GF-D8 (cell line): ENCODE data around the gene RPN1.
"Not testable (repeated sequence)": the region's sequence is repeated elsewhere in the genome, so short reads cannot be mapped to it uniquely, and the experiment has no call there.

Source experiments
- DNase-seq: peaks from one replicate; lab custom pipeline; 2025; lab: John Stamatoyannopoulos, UW

RPN1 gene

DNA sequence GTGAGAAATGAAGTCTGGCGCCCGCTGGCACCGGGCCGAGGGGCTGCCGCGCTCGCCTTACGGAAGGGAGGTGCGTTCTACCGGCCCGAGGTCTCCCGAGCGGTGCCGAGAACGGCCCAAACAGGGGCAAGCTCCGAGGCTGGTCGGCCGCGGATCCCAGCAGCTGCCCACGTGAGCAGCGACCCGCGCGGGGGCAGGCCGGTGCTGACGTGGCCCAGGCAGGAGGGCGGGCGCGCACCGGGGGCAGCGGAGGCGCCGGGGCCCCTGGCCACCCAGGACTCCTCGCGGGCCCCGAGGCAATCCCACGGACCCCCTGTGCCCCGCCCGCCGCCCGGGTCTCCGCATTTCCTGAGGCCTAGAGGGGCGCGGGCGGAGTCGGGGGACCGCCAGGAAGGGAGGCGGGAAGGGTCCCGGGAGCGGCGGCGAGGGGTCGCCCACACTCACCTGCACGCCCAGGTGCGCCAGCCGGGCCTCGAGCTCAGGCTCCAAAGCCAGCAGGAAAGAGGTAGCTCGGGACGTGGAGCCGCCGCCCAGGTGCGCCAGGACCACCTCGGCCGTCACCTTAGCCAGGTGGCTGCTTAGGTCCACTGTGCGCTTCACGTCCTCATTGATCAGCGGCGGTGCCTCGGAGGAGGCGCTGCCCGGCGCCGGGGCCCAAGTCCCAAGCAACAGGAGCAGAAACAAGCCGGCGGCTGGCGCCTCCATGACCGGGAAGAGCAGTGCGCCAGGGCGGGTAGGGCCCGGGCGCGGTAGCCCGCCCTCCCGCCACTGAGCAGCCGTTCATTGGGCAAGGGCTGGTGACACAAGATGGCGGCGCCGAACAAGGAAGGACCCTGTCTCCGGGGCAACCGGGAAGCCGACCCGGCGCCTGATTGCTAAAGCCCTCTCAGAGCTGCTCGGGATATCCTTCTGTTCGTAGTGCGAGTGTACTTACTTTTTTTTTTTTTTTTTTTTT is at the start of gene RPN1:
RPN1 (minus strand) TSS at position 723 of the 955 bp plus-strand sequence; CDS start at position 705, 18 bp downstream.
- peak; percentile 89 for DNase-seq

DNA sequence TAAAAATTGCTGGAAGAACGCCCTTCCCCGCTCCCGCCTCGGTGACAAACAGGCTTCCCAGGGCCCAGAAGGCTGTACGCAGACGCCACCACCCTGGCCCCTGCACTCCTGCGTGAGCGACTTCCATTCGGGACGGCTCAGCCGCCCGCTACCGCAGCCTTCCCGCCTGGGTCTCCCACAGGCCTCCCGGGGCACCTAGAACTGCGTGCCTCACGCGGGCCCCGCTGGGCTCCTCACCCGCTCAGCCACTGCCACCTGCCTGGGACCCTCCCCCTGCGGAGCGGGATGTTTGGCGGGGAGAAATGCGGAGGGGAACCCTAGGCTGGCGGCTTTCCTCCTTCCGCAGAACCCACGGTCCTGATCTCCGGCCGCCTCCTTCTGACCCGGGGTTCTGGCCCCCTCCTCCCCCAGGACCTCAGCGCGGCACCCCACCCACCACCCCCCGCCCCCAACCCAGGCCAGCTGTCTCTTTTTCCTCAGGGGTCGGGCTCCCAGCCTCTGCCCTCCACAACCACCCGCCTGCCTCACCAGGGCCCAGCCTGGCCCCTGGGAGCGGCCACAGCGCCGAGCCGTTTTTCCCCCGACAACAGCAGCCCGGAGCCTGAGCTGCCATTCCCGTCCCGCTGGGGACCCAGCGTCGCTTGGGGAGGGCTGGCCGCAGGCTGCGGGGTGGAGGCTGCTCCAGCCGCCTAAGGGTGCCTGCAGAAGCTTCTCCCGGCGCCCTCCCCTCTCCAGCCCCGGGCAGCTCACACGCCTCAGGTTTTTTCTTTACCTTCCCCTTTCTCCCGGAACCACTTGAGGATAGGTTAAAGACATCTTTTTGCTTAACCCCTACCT is 47.8 kb upstream of the RPN1 start:
- no peak for DNase-seq

DNA sequence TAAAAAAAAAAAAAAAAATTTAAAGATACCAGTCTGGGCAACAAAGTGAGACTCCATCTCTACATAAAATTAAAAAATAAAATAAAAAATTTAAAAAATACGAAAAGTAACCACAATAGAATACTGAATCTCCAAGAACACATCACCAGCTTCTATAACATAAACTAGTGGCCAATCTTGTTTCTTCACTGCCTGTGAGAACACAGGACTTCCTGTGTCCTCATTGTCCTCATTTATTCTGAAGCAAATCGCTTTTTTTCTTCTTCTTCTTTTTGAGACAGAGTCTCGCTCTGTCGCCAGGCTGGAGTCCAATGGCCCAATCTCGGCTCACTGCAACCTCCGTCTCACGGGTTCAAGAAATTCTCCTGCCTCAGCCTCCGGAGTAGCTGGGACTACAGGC is 46.7 kb upstream of the RPN1 start:
- no peak for DNase-seq

DNA sequence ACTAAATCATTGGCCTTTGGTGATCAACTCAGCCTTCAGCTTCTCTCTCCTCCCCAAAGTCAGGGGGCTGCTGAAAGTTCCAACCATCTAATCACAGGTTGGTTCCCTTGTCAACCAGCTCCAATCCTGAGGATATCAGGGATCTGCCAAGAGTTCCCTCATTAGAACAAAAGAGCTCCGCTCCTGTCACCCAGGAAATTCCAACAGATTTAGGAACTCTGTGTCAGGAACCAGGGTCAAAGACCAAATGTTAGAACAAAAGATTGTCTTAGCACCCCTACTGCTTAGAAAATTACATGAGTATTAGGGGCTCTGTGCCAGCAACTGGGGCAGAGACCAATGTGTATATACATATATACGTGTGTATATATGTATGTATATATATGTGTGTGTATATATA is 43.1 kb upstream of the RPN1 start:
- DNase-seq = no peak

DNA sequence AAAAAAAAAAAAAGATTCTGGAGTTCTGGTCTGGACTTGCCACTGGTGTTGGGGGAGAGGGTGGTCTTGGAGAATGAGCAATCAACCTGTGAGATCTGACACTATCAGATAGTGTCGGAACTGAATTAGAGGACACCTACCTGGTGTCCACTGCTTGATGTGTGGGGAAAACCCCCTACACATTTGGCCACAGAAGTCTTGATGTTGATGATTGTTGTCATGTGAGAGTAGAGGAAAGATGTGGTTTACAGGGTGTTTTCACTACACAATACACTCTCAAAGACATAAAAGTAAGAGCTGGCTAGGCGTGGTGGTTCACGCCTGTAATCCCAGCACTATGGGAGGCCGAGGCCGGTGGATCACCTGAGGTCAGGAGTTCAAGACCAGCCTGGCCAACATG is 38.4 kb upstream of the RPN1 start:
- DNase-seq = no peak

DNA sequence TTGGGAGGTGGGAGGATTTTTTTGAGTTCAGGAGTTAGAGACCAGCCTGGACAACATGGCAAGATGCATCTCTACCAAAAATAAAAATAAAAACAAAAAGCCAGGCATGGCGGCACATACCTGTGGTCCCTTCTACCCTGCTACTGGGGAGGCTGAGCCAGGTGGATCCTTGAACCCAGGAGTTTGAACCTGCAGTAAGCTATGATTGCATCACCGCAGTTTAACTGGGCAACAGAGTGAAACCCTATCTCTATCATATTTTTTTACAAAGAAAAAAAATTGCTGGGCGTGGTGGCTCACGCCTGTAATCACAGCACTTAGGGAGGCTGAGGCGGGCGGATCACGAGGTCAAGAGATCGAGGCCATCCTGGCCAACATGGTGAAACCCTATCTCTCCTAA is 35.8 kb upstream of the RPN1 start:
- no peak for DNase-seq

DNA sequence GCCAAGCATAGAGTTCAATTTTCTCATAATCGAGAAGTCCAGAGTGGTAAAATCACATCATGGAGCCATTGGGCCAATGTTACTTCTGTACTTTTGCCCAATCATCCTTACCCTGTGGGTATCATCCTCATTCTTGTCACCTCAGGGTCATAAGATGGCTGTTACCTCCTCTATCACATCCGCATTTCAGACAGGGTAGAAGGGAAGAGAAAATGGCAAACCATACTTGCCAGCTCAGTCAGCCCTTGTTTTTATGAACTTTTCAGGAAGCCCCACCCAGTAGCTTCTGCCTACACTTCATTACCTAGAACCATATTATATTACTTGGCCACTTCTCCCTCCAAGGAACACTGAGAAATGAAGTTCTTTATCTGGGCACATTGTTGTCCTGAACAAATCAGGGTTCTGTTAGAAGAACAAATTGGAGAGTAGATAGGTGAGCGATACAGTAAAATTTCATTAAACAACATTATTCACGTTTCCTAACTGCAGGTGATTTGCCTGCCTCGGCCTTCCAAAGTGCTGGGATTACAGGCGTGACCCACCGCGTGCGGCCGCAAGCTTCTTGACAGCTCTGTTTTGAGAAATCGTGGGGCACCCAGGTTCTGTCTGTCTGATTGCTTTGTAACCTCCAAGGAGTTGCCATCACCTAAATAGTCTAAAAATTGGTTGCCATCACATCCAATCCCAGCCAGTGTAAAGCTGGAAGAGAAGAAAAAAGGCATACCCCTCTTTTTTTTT is 34.5 kb upstream of the RPN1 start:
- DNase-seq = no peak

DNA sequence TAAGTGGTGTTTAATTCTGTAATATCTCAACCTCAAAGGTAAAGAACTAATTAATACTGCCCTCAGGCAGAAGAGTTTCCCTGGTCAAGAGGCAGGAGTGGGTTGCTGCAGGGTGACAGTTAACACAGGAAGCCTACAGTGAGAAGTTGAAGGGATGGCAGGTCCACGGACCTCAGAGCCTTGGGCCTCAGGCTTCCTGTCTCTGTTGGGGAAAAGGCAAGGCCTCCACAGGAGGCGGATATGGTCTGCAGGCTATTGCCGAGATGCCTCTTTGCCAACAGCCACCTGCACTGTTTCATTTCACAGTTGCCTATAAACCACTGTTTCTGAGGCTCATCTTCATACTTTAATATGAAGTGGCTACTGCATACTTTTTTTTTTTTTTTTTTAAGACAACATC is 33.3 kb upstream of the RPN1 start:
- peak; percentile 80 for DNase-seq

DNA sequence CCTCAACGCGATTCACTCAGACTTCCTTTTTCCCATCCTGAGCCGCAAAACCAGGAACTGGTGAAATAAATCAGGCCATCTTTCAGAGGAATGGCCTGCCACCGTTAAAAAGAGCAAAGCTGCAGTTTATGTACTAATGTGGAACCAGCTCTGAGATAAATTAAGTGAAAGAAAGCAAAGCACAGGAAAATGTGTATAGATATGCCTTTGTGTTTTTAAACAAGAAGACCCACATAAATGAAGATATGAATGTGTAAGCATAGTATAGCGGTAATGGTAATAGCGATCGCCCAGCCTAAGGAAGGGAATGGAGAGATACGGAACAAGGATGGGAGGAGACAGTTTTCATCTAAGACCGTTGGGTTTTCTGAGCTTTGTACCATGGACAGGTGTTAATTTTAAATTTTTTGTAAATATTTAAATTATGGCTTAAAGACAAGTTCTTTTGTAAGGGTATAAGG is 30.8 kb upstream of the RPN1 start:
- DNase-seq = peak; percentile 67

DNA sequence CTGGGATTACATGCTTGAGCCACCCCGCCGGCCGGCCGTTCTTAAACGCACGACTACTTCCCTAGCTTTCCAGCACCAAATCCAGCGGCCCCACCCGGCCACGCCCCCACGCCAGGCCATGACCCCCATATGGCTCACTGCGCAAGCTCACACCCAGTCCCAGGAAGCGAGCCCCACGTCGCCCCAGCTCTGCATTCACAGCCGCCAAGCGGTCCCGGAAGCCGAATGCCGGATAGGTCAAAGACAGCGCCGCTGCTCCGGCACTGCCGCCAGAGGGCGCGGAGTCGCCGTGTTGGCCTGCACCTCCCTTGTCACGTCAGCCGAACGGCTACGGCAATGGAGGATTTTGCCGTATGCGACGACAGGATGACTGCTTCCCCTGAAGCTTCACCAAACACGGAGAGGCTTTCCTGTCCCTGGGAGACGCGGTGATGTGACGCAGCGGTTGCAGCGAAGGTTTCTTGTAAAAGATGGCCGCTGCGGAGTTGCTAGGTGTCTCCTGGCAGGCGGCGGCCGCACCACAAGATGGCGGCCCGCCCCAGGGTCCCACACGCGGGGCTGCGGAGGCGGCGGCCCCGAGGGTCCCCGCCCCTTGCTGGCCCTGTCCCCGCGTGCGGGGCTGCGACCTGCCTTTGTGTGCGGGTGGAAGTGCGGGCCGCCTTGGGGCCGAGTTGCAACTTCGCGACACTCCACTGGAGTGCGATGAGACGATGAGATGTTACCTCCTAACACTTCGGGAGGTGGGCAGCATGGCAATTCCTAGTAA is 30.2 kb upstream of the RPN1 start:
- DNase-seq = peak; percentile 95

DNA sequence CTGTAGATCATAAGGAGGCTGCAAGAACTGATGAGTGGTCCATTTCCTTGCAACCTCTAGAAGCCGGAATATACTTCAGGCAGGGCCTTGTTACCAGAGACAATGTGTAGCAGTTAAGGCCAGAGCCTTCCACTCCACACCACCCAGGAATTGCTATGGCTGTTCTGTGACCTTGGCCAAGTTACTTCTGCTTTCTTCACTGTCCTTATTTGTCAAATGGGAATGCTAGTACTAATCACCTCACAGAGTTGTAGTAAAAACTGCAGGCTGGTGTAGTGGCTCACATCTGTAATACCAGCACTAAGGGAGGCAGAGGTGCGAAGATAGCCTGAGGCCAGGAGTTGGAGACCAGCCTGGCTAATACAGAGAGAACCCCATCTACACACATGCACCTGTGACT is 28.7 kb upstream of the RPN1 start:
- no peak for DNase-seq

DNA sequence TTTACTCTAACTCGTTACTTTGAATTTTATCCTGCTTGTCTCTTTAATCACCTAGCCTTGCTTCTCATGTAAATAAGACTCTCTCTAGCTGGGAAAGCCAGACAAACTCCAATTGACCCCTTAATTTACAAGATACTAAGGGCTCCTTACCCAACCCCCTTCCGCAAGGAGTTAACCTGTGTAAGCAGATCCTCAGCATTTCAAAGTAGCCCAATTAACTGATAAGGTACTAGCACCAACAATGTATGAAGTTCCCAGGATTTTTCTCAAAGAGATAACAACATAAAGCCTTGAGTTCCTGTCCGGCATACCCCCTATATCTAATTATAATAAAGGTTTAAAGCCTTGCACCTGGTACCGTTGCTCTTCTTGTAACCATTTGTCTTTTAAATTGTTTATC is 25.2 kb upstream of the RPN1 start:
- DNase-seq = not testable (repeated sequence)

DNA sequence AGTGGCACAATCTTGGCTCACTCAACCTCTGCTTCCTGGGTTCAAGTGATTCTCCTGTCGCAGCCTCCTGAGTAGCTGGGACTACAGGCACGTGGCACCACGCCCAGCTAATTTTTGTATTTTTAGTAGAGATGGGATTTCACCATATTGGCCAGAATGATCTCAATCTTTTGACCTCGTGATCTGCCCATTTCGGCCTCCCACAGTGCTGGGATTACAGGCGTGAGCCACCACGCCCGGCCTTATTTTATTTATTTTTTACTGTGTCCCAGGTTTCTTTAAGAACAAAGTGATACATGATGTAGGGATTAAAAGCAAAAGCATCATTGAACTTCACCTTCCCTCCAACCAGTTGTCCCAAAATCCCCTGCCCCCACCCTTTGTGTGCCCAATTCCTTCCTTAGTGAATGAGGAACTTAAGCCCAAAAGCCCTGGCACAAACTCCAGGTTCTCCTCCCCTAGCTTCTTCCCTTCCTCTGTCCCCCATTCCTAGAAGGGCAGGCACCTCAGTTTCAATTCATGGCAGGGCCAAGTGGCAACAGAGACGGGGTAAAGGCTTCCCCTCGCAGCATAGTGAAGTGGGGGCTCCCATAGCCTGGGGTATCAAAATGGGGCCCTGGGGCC is 23.7 kb upstream of the RPN1 start:
- peak; percentile 58 for DNase-seq

DNA sequence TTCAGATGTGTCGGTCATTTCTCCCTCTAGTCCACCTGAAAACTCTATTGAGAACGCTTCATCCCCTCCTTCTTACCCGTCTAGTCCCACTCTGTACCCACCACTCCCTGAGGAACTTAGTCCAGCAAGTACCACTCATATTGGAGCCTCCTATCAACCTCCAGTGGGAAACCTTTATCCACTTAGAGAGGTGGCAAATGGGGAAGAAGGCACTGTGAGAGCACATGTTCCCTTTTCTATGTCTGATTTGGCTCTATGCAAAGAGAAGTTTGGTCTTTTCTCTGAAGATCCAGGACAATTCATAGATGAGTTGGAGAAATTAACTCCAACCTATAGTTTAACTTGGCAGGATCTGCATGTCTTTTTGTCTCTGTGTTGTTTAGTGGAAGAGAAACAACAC is 17.0 kb upstream of the RPN1 start:
- no peak for DNase-seq

DNA sequence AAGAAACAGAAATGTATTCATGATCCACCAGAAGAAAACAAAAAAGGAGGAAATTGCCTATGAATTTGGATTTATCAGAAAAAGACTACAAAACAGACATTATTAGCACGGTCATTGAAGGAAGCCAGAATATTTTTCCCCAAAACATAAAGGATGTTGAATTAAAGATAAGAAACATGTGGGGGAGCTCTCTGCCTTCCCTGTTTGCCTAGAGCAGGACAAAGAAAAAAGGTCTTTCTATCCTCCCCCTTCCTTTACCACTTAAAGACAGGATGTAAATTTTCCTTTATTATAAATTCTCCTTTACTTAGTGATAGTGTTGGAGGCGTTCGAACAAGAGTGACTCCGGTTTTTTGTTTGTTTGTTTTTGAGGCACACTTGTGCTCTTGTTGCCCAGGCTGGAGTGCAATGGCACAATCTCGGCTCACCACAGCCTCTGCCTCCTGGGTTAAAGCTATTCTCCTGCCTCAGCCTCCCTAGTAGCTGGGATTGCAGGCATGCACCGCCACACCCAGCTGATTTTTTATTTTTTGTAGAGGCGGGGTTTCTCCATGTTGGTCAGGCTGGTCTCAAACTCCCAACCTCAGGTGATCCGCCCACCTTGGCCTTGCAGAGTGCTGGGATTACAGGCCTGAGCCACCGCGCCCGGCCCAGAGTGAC is 14.9 kb upstream of the RPN1 start:
- peak; percentile 37 for DNase-seq

DNA sequence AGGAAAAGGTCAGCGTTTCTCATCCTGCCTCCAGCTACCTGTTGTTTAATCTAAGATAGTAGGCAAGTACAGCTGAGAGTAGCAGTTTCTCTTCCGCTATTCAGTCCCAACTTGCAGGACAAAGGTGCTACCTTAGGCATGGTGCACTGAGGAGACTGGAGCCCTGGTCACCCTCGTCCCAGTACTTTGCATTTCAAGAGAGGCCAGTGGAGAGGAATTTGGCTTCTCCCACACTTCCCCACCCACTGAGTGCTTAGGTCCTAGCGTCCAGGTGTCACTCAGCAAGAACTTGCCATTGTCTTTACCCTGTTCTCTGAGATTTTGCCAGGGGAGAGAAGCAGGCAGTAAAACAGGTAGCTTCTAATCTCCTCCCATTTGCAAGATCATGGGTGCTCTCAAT is 12.5 kb upstream of the RPN1 start:
- DNase-seq = no peak

DNA sequence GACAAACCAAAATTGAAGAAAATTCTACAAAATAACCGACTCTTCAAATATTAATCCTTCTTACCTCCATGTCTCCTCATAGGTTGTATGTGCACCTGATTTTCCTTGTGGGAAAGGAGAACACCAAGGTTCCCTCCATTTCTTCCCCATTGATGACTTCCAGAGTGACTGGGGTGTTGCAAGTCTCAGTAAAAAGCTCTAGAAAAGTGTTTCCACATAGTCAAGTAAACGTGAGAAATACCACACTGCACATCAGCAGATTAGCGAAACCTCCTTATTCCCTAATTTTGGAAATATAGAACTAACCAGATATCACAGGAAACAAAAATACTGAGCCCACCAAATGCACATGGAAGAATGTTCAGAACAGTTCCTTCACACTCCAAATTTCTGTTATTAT is 4.9 kb upstream of the RPN1 start:
- DNase-seq = no peak

DNA sequence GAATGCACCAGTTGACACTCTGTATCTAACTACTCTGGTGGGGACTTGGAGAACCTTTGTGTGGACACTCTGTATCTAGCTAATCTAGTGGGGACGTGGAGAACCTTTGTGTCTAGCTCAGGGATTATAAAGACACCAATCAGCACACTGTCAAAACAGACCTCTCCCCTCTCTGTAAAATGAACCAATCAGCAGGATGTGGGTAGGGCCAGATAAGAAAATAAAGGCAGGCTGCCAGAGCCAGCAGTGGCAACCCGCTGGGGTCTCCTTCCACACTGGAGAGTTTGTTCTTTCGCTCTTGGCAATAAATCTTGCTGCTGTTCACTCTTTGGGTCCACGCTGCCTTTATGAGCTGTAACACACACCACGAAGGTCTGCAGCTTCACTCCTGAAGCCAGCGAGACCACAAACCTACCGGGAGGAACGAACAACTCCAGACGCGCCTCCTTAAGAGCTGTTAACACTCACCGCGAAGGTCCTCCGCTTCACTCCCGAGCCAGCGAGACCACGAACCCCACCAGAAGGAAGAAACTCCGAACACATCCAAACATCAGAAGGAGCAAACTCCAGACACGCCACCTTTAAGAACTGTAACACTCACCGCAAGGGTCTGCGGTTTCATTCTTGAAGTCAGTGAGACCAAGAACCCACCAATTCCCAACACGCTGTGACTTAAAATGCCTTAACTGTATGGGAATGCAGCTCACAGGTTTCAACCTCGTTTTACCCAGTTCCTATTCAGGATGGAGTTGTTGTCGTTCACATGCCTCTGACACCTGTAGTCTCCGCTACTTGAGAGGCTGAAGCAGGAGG is 3.6 kb upstream of the RPN1 start:
- peak; percentile 49 for DNase-seq

DNA sequence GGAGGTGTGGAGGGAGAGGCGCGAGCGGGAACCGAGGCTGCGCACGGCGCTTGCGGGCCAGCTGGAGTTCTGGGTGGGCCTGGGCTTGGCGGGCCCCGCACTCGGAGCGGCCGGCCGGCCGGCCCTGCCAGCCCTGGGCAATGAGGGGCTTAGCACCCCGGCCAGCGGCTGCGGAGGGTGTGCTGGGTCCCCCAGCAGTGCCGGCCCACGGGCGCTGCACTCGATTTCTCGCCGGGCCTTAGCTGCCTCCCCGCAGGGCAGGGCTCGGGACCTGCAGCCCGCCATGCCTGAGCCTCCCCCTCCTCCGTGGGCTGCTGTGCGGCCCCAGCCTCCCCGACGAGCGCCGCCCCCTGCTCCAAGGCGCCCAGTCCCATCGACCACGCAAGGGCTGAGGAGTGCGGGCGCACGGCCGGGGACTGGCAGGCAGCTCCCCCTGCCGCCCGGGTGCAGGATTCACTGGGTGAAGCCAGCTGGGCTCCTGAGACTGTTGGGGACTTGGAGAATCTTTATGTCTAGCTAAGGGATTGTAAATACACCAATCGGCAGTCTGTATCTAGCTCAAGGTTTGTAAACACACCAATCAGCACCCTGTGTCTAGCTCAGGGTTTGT is 2.9 kb upstream of the RPN1 start:
- not testable (repeated sequence) for DNase-seq
